HG03196 (cell line): ENCODE measurements around the gene IRX4.

Experiments used
- ATAC-seq: cut with Tn5 transposase; IDR thresholded peaks from one replicate; pipeline ENCODE4 v1.9.1; 2021; ENCODE audit not compliant: unreplicated experiment

The IRX4 gene

DNA sequence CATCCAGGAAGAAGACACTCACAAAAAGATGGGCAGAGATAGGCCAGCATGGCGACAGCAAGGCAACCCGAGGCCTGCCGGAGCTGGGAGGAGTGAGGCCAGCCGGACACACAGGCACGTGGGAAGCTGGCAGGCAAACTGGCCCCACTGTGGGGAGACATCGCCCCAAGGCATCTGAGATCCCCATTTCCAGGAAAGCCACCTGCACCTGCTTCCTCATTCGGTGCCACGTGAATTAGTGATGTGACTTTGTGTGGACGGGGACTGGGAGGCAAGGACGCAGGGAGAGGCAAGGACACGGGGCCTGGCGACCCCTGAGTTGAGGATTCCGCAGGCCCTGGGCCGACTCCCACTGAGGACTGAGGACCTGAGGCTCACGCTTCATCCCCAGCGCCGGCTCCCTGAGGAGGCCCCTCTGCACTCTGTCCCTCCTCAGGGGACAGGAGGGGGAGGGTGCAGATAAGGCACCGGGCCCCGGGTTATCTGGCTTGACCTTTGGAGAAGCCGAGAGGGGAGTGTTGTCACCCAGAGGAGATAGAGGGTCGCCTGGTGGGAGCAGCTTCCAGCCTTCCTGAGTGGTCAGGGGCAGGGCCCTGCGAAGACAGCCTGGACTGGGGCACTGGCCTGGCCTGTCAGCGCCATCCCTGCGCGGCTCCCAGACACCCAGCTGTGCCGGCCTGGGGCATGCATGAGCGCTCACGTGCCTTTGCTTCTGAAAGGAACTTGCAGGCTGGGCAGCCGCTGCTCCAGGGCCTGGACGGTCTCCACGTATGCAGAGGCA is 41.8 kb downstream of the IRX4 start:
- ATAC-seq, result no peak

GRCh38 chr5:1840071-1840547 is 42.6 kb downstream of the IRX4 start:
- ATAC-seq, result no peak

- no peak for ATAC-seq
Measured at GRCh38 chr5:1838013-1838412, 44.7 kb downstream of the IRX4 start.

GRCh38 chr5:1836891-1837880 is 45.5 kb downstream of the IRX4 start:
- no peak for ATAC-seq

- ATAC-seq, result no peak
Measured at GRCh38 chr5:1836176-1836890, 46.4 kb downstream of the IRX4 start.

GRCh38 chr5:1835431-1835830 is 47.3 kb downstream of the IRX4 start:
- ATAC-seq, result no peak

- no peak for ATAC-seq
Measured at GRCh38 chr5:1834721-1835429, 47.9 kb downstream of the IRX4 start.

DNA sequence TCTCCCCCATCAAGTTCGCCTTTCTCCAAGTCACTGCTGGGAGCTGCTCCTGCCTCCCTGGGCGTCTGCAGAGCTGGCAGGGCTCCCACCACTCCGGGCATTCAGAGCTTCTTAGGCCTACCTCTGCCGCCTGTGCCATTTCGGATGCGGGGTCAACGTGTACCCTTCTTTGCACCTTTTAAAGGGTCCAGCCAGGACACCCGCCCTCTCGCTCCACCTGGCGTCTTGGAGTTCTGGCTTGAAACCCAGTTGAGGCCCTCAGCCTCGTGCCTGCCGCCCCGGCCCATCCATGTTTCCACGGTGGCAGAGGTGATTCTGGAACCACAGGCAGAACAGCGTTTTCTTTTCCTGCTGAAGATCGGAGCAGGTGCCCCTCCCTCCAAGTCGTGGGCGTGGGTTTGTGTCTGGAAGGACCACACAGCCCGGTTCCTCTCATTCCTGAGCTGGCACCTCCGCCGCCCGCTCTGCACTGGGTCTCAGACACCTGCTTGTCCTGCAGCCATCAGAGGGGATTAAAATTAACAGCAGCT is 48.6 kb downstream of the IRX4 start:
- no peak for ATAC-seq

- no peak for ATAC-seq
Measured at GRCh38 chr5:1833264-1834021, 49.3 kb downstream of the IRX4 start.

DNA sequence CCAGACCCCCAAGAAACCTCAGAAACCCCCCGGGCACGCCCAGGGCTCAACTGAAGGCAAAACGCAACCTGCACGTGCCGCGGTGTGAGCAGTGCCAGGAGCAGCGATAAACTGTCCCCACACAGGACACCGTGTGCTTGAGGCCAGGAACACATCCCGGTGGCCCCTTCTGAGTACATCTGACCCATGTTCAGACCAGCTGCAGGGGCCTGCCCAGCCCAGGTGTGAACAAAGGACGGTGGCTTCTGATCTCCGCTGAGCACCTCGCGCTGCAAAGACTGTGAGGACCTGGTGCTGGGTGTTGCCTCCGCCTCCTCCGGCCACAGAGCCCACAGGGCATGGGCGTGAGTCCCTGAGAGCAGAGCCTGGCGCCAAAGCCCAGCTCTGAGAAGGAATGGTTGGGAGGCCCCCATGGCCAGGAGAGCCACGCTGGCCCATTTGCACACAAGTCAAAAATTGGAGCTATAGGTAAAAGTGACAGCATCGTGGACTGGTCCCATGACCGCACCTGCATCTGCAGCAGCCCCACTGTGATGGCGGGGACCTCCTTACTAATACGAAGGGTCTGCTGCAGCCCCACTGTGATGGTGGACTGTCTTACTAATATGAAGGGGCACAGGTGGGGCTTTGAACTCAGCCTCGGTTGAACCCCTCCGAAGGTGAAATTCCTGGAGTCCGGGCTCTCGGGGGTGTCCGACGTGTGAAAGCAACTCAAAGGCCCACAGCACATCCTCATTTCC is 50.0 kb downstream of the IRX4 start:
- ATAC-seq, result no peak

- no peak for ATAC-seq
Measured at GRCh38 chr5:1831677-1832313, 50.9 kb downstream of the IRX4 start.

GRCh38 chr5:1831257-1831656 is 51.5 kb downstream of the IRX4 start:
- no peak for ATAC-seq

GRCh38 chr5:1830571-1831228 is 52.0 kb downstream of the IRX4 start:
- ATAC-seq, result no peak

DNA sequence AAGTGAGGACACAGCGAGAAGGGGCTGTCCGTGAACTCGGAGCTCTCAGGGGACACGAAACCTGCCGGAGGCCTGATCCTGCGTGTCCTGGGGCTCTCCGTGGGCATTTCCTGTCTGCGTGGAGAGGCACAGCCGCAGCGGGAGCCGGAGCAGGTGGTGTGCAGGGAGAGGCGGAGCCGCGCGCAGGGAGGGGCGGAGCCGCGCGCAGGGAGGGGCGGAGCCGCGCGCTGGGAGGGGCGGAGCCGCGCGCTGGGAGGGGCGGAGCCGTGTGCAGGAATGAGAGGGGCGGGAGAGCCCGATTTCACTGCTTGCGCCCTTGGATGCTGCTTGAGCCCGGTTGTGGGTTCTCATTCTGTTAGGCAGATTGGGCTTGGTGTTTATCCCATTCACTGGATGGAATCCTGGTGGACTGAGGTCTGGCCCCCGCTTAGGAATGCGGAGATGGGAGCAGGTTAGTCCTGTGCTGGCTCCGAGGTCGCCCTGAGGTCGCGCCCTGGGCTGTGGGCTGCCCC is 54.8 kb downstream of the IRX4 start:
- ATAC-seq, result no peak
